Fibroblast of lung (primary cell): ENCODE results near the gene KRT15.

Source experiments
- EZH2 ChIP-seq: IDR thresholded peaks from 2 replicates; pipeline ENCODE4 v1.5.1; 2012; ENCODE audit warnings: low read length, control low read depth, mild to moderate bottlenecking; ENCODE audit errors: missing control alignments
- TF ChIP-seq, protein P1 (sequence below), 2 donors: IDR thresholded peaks in 1 of 2; conservative IDR thresholded peaks in 1 of 2; 1 replicate in 1 of 2; 2 replicates in 1 of 2; pipeline ENCODE4 v1.5.1; 2011 to 2012; ENCODE audit warnings: low read length in 2 of 2, control low read depth in 1 of 2, inconsistent platforms in 1 of 2, low read depth in 1 of 2, mild to moderate bottlenecking in 1 of 2

DNA sequence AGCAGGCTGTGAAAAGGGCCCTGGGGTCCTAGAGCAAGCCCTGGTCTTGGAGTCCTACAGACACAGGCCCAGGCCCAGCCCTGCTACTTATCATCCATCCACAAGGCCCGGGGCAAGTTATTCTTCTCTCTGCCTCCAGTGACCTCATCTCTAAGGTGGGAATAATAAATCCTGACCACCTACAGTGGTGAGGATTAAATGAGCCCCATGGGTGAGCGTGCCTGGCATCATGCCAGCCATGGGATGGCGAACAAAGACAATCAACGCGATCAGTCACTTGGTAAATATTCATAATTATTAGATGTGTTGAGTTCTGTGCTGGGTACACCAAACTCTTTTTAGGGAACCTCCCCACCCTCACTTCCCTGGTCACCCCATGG lies 5.5 kb downstream of the KRT15 start:
- TF ChIP-seq, protein P1, sequence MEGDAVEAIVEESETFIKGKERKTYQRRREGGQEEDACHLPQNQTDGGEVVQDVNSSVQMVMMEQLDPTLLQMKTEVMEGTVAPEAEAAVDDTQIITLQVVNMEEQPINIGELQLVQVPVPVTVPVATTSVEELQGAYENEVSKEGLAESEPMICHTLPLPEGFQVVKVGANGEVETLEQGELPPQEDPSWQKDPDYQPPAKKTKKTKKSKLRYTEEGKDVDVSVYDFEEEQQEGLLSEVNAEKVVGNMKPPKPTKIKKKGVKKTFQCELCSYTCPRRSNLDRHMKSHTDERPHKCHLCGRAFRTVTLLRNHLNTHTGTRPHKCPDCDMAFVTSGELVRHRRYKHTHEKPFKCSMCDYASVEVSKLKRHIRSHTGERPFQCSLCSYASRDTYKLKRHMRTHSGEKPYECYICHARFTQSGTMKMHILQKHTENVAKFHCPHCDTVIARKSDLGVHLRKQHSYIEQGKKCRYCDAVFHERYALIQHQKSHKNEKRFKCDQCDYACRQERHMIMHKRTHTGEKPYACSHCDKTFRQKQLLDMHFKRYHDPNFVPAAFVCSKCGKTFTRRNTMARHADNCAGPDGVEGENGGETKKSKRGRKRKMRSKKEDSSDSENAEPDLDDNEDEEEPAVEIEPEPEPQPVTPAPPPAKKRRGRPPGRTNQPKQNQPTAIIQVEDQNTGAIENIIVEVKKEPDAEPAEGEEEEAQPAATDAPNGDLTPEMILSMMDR (conservative IDR thresholded peaks at IDR 0.05 in 1 of 2, IDR thresholded peaks at IDR 0.05 in 1 of 2; ENCODE audit: low read depth in 1 of 2, low read length in 2 of 2), result no peak
- no peak for TF ChIP-seq EZH2
